GM23338 (cell line): Measurements from ENCODE around the gene TMED8. TPM values are rescaled to one million over a fixed set of nuclear protein-coding genes. Genes with fewer than 3 reads are reported as not detected.
"Not testable (repeated sequence)": the region's sequence is repeated elsewhere in the genome, so short reads cannot be mapped to it uniquely, and the experiment has no call there.

Source experiments
- ATAC-seq: fragments of 200-7000 bp; cut with Tn5 transposase; 3 replicates; pipeline ENCODE4 v1.9.1; 2020
- DNase-seq: peaks from one replicate; pipeline ENCODE4 v3.0.0-alpha.2; 2015; ENCODE audit warnings: low spot score
- H2AFZ ChIP-seq: fragments of 200-600 bp; sonication (generic); 2 replicates; pipeline ENCODE4 v1.8.0; 2016; ENCODE audit warnings: antibody characterized with exemption, mild to moderate bottlenecking, moderate library complexity
- H3F3A ChIP-seq: fragments of 200-600 bp; sonication (generic); replicated peaks from 2 replicates; pipeline ENCODE4 v1.8.0; 2017; ENCODE audit warnings: antibody characterized with exemption, mixed run types, low read depth
- H3K27ac ChIP-seq: fragments of 200-600 bp; sonication (generic); 2 replicates; pipeline ENCODE4 v1.6.1; 2016; ENCODE audit warnings: low read depth
- H3K27me3 ChIP-seq: fragments of 200-600 bp; sonication (generic); 2 replicates; pipeline ENCODE4 v1.8.0; 2016; ENCODE audit warnings: mild to moderate bottlenecking, mixed run types, moderate library complexity; ENCODE audit not compliant: insufficient read depth
- H3K36me3 ChIP-seq: fragments of 200-600 bp; sonication (generic); 2 replicates; pipeline ENCODE4 v1.8.0; 2016; ENCODE audit warnings: mild to moderate bottlenecking; ENCODE audit not compliant: insufficient read depth
- H3K4me1 ChIP-seq: fragments of 200-600 bp; sonication (generic); 2 replicates; pipeline ENCODE4 v1.8.0; 2016; ENCODE audit warnings: mild to moderate bottlenecking, moderate library complexity; ENCODE audit not compliant: insufficient read depth
- H3K4me2 ChIP-seq: fragments of 200-600 bp; sonication (generic); 2 replicates; pipeline ENCODE4 v1.7.1; 2017; ENCODE audit warnings: mixed run types
- H3K4me3 ChIP-seq: fragments of 200-600 bp; sonication (generic); 2 replicates; pipeline ENCODE4 v1.6.1; 2016; ENCODE audit warnings: mixed run types
- H3K79me2 ChIP-seq: fragments of 200-600 bp; sonication (generic); replicated peaks from 2 replicates; pipeline ENCODE4 v1.8.0; 2017; ENCODE audit warnings: mild to moderate bottlenecking; ENCODE audit not compliant: insufficient read depth
- H3K9me2 ChIP-seq: fragments of 200-600 bp; sonication (generic); 2 replicates; pipeline ENCODE4 v1.8.0; 2017; ENCODE audit not compliant: insufficient read depth
- H4K20me1 ChIP-seq: fragments of 200-600 bp; sonication (generic); replicated peaks from 2 replicates; pipeline ENCODE4 v1.8.0; 2017; ENCODE audit warnings: mild to moderate bottlenecking; ENCODE audit not compliant: insufficient read depth
- H3K27ac Mint-ChIP-seq: 2 replicates; pipeline ENCODE4 v1.8.0; 2020; ENCODE audit warnings: inconsistent platforms, mild to moderate bottlenecking, moderate library complexity, mixed read lengths
- H3K27me3 Mint-ChIP-seq: 3 replicates; pipeline ENCODE4 v1.8.0; 2022; ENCODE audit warnings: low read depth, mild to moderate bottlenecking, moderate library complexity, mixed read lengths, inconsistent platforms; ENCODE audit not compliant: insufficient read depth, poor library complexity
- H3K36me3 Mint-ChIP-seq: 3 replicates; pipeline ENCODE4 v1.8.0; 2021; ENCODE audit warnings: low read depth, mild to moderate bottlenecking, inconsistent platforms, moderate library complexity, mixed read lengths
- H3K4me1 Mint-ChIP-seq: 3 replicates; pipeline ENCODE4 v1.8.0; 2020; ENCODE audit warnings: mild to moderate bottlenecking, inconsistent platforms, mixed read lengths
- H3K4me3 Mint-ChIP-seq: 3 replicates; pipeline ENCODE4 v1.8.0; 2021; ENCODE audit warnings: moderate library complexity, mild to moderate bottlenecking, inconsistent platforms, mixed read lengths
- H3K9me3 Mint-ChIP-seq: 3 replicates; pipeline ENCODE4 v1.8.0; 2020; ENCODE audit warnings: moderate library complexity, mild to moderate bottlenecking, inconsistent platforms, mixed read lengths
- CTCF ChIP-seq, 2 experiments: fragments of 200-600 bp in 1 of 2; sonication (generic) in 1 of 2; conservative IDR thresholded peaks; 2 replicates each; pipeline versions ENCODE4 v1.5.1 to v1.6.1; 2016 to 2017; ENCODE audit warnings: antibody characterized with exemption in 2 of 2, low read depth in 2 of 2, mild to moderate bottlenecking in 2 of 2, moderate library complexity in 1 of 2
- ZNF331 ChIP-seq: fragments of 250-450 bp; sonication (Bioruptor Pico); IDR thresholded peaks from 2 replicates; pipeline ENCODE4 v1.5.0; 2020; ENCODE audit warnings: low read depth, mild to moderate bottlenecking, moderate library complexity
- ZNF462 ChIP-seq: fragments of 250-450 bp; sonication (Bioruptor Pico); IDR thresholded peaks from 2 replicates; pipeline ENCODE4 v1.5.0; 2020; ENCODE audit warnings: mild to moderate bottlenecking, moderate library complexity
- polyA plus RNA-seq: library from polyadenylated mRNA; unstranded; fragments of >200 nt; fragmentation: Nextera tagmentation; extraction: Ambion mirVana; gene quantifications from 2 replicates; pipeline ENCODE4 v1.2.1, GENCODE V29; 2016
- total RNA-seq: library from RNA; depleted of rRNA; stranded (reverse); fragments of >200 nt; shearing (Covaris generic); gene quantifications from 2 replicates; pipeline ENCODE4 v1.2.3, GENCODE V29; 2014

The TMED8 gene
- total and polyA plus RNA-seq, 2 experiments from 2014 or later: 4.3 to 13.8 TPM

- peaks cover 7% of the 10 kb centered on the region; the same call in 1 of the 2 replicates for H3F3A ChIP-seq
- H3K27me3 ChIP-seq: no peaks in the 10 kb centered on the region
- H3K4me1 ChIP-seq: peaks cover 37% of the 10 kb centered on the region
- no peak for DNase-seq
- TF ChIP-seq CTCF (conservative IDR thresholded peaks at IDR 0.05; ENCODE audit: low read depth in 2 of 2) (0 out of 4 replicates have a peak, but pooled peaks of 1 of the 2 experiments have one; percentile 3), ZNF462 (no peak), ZNF331 (CRISPR knock-in tag) (no peak)
- peak overlapping the region; percentile 94; the same call in 1 of the 2 replicates for H3K27ac Mint-ChIP-seq
- H3K4me1 Mint-ChIP-seq: peaks cover 55% of the 10 kb centered on the region
- H3K9me2 ChIP-seq: no peaks in the 10 kb centered on the region
- H2AFZ ChIP-seq: no peak overlapping the region
- no peaks in the 10 kb centered on the region for H3K9me3 Mint-ChIP-seq
- peaks cover 42% of the 10 kb centered on the region for H3K79me2 ChIP-seq
- peak overlapping the region; percentile 85 for H3K4me2 ChIP-seq
- H3K4me3 ChIP-seq: peak overlapping the region; percentile 94
- no peaks in the 10 kb centered on the region for H3K36me3 ChIP-seq
- no peak for ATAC-seq
- H3K36me3 Mint-ChIP-seq: no peaks in the 10 kb centered on the region; the same call in 1 of the 3 replicates
- H3K27me3 Mint-ChIP-seq: peaks cover 15% of the 10 kb centered on the region
- H4K20me1 ChIP-seq: no peaks in the 10 kb centered on the region
- H3K27ac ChIP-seq: peak overlapping the region; percentile 1; the same call in 1 of the 2 replicates
- H3K4me3 Mint-ChIP-seq: peak overlapping the region; percentile 97
These were observed 57.5 kb downstream of the TMED8 start for GRCh38 chr14:77319422-77319821.

- H3K36me3 ChIP-seq, ATAC-seq, H3F3A ChIP-seq, H4K20me1 ChIP-seq, H3K4me2 ChIP-seq, H3K9me3 Mint-ChIP-seq, H3K27ac Mint-ChIP-seq, H3K9me2 ChIP-seq, H3K4me3 ChIP-seq, H2AFZ ChIP-seq, DNase-seq, H3K36me3 Mint-ChIP-seq, H3K27me3 ChIP-seq, H3K4me3 Mint-ChIP-seq: not testable (repeated sequence)
- peaks cover 42% of the 10 kb centered on the region for H3K79me2 ChIP-seq
- 0 out of 2 replicates have a peak overlapping the region, but pooled peaks have one; percentile 1 for H3K27ac ChIP-seq
- Mint-ChIP-seq H3K27me3 (peaks cover 15% of the 10 kb centered on the region), H3K4me1 (peaks cover 56% of the 10 kb centered on the region)
- H3K4me1 ChIP-seq: peaks cover 39% of the 10 kb centered on the region
These were observed 58.1 kb downstream of the TMED8 start for GRCh38 chr14:77318756-77319155.
